Left ventricle myocardium inferior (tissue), 1 donor: ENCODE data around the gene FAAP20. TPM values are rescaled to one million over a fixed set of nuclear protein-coding genes. Genes with fewer than 3 reads are reported as not detected.

Experiments used
- DNase-seq: peaks from one replicate; pipeline ENCODE4 v3.0.0-alpha.2; 2020
- H3K27ac ChIP-seq: fragments of 200-600 bp; replicated peaks from 2 replicates; pipeline ENCODE4 v1.8.0; 2021
- H3K27me3 ChIP-seq: fragments of 200-600 bp; 2 replicates; pipeline ENCODE4 v1.8.0; 2021; ENCODE audit warnings: low read depth
- H3K36me3 ChIP-seq: fragments of 200-600 bp; 2 replicates; pipeline ENCODE4 v1.8.0; 2021
- H3K4me1 ChIP-seq: fragments of 200-600 bp; 2 replicates; pipeline ENCODE4 v1.8.0; 2021
- H3K4me3 ChIP-seq: fragments of 200-600 bp; 2 replicates; pipeline ENCODE4 v1.8.0; 2021; ENCODE audit warnings: mild to moderate bottlenecking, moderate library complexity
- H3K9me3 ChIP-seq: fragments of 200-600 bp; replicated peaks from 2 replicates; pipeline ENCODE4 v1.8.0; 2021
- CTCF ChIP-seq: fragments of 200-600 bp; IDR thresholded peaks from 2 replicates; pipeline ENCODE4 v1.8.0; 2021; ENCODE audit warnings: antibody characterized with exemption, mild to moderate bottlenecking, borderline replicate concordance
- intact Hi-C: fragments of 100-400 bp; cut with micrococcal nuclease; formaldehyde crosslinking; loops from one replicate; pipeline ENCODE4 v1.11.0; 2022
- long read RNA-seq: library from polyadenylated mRNA; unstranded; transcript quantifications from one replicate; pipeline ENCODE4 v2.0.0, GENCODE V29; 2021
- total RNA-seq: library from RNA; stranded (reverse); fragmentation: NEBNext Ultra II Directional; extraction: Animal tissue kit (Norgen Biotek cat#: 25700); gene quantifications from one replicate; pipeline ENCODE4 v1.2.1, GENCODE V29; 2021
- donor health status: DM: no; HTN: yes; CAD: no; lungs with severe emphysema.

FAAP20 gene
- total RNA-seq: 37.0 TPM
- long read RNA-seq, transcript FAAP20-202 (4 exons, 729 nt): major isoform, 13 of 27 reads
- long read RNA-seq, partial matches to known transcripts: 1 of 27 reads
- long read RNA-seq, other reads (novel, unspliced or antisense): 8 of 27 reads

GRCh38 chr1:2194319-2194897 lies at the start of gene FAAP20:
Gene FAAP20, minus strand, starts transcription at chr1:2194772. Its CDS starts 23 bp downstream, at chr1:2194749.
- Histone ChIP-seq H3K36me3 (no peaks in the 10 kb centered on the region), H3K27me3 (no peaks in the 10 kb centered on the region), H3K4me3 (peak within 1 kb of the TSS; percentile 86), H3K9me3 (no peaks in the 10 kb centered on the region), H3K4me1 (peaks cover 71% of the 10 kb centered on the region), H3K27ac (peak within 1 kb of the TSS; percentile 99)
- intact Hi-C loops: no loop called here
- peak; percentile 77 for DNase-seq
- no peak for TF ChIP-seq CTCF

- intact Hi-C loops: no loop called here
- no peaks in the 10 kb centered on the region for H3K9me3 ChIP-seq
- no peak overlapping the region for H3K4me3 ChIP-seq
- H3K4me1 ChIP-seq: peaks cover 97% of the 10 kb centered on the region
- TF ChIP-seq CTCF: no peak
- peak; percentile 60 for DNase-seq
- H3K27me3 ChIP-seq: no peaks in the 10 kb centered on the region
- peaks cover 5% of the 10 kb centered on the region for H3K36me3 ChIP-seq
- peak overlapping the region; percentile 78 for H3K27ac ChIP-seq
These were observed 48.5 kb upstream of the FAAP20 start for GRCh38 chr1:2242814-2243725.

DNA sequence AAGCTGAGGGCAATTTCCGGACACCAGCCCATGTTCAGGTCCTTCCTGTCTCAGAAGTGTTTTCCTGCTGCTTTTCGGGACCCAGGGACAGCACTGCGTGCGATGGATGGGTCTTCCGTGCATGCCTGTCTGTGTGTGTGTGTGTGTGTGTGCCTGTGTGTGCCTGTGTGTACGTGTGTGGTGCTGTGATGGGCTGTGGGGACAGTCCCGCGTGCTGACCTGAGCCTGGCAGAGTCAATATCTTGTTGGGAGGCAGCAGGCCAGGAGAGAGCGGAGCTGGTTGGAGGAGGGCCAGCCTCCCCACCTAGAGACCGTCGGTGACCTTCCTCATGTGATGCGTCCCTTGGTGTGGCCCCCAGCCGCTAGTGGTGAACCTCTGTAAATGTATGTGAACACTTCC lies 47.2 kb upstream of the FAAP20 start:
- peaks cover 97% of the 10 kb centered on the region for H3K4me1 ChIP-seq
- H3K9me3 ChIP-seq: no peaks in the 10 kb centered on the region
- DNase-seq: no peak
- no peak for TF ChIP-seq CTCF
- no peaks in the 10 kb centered on the region for H3K27me3 ChIP-seq
- H3K27ac ChIP-seq: peak overlapping the region; percentile 78
- no peak overlapping the region for H3K4me3 ChIP-seq
- intact Hi-C loops: no loop called here
- peaks cover 5% of the 10 kb centered on the region for H3K36me3 ChIP-seq

- TF ChIP-seq CTCF: no peak
- peaks cover 97% of the 10 kb centered on the region for H3K4me1 ChIP-seq
These were observed 45.9 kb upstream of the FAAP20 start for GRCh38 chr1:2240270-2241156.

More at GRCh38 chr1:2240270-2241156, 45.9 kb upstream of the FAAP20 start:
- intact Hi-C loops: no loop called here
- Histone ChIP-seq H3K36me3 (peaks cover 5% of the 10 kb centered on the region), H3K27ac (peak overlapping the region; percentile 61), H3K27me3 (no peaks in the 10 kb centered on the region), H3K4me3 (peak overlapping the region; percentile 38), H3K9me3 (no peaks in the 10 kb centered on the region)
- DNase-seq: peak; percentile 80
